Tibial artery (tissue), 4 donors: ENCODE data around the gene RLN3.

Experiments used
- DNase-seq, 2 donors: peaks; one replicate each; pipeline ENCODE4 v3.0.0-alpha.2; 2019
- H3K27ac ChIP-seq, 2 donors: fragments of 200-600 bp; sonication (generic) in 1 of 2; 1 replicate in 1 of 2; 2 replicates in 1 of 2; pipeline ENCODE4 v1.5.1; 2018 to 2019; ENCODE audit warnings: mild to moderate bottlenecking in 1 of 2
- H3K27me3 ChIP-seq, 2 donors: fragments of 200-600 bp; sonication (generic) in 1 of 2; one replicate each; pipeline versions ENCODE4 v1.5.1 to v1.6.0; 2016 to 2019
- H3K36me3 ChIP-seq, 3 donors: fragments of 200-600 bp; sonication (generic) in 2 of 3; one replicate each; pipeline ENCODE4 v1.5.1; 2016 to 2019; ENCODE audit warnings: mild to moderate bottlenecking in 2 of 3
- H3K4me1 ChIP-seq, 4 donors: fragments of 200-600 bp; sonication (generic) in 2 of 4; 1 replicate in 3 of 4; 2 replicates in 1 of 4; pipeline ENCODE4 v1.5.1; 2016 to 2019
- H3K4me3 ChIP-seq, 2 donors: fragments of 200-600 bp; sonication (generic) in 1 of 2; 1 replicate in 1 of 2; 2 replicates in 1 of 2; pipeline ENCODE4 v1.5.1; 2018 to 2019; ENCODE audit warnings: mild to moderate bottlenecking in 2 of 2
- H3K9me3 ChIP-seq, 3 donors: fragments of 200-600 bp; sonication (generic) in 1 of 3; one replicate each; pipeline ENCODE4 v1.5.1; 2016 to 2019
- CTCF ChIP-seq, 2 experiments: fragments of 200-600 bp in 1 of 2; fragments of 450-650 bp in 1 of 2; IDR thresholded peaks; one replicate each; pipeline ENCODE4 v1.5.1; 2017 to 2019; ENCODE audit warnings: antibody characterized with exemption in 2 of 2, mild to moderate bottlenecking in 1 of 2, moderate library complexity in 1 of 2
- intact Hi-C: fragments of 100-400 bp; cut with DNase I; formaldehyde crosslinking; loops from one replicate; pipeline ENCODE4 v1.15.0; 2023; ENCODE audit warnings: low total_unique reads

Gene RLN3

GRCh38 chr19:13995878-13996765, 31.8 kb upstream of the RLN3 start:
- H3K36me3 ChIP-seq: peaks cover 0 to 26% (median 24%) of the 10 kb centered on the region in 3 donors
- H3K27ac ChIP-seq: no peak overlapping the region
- H3K27me3 ChIP-seq: no peaks in the 10 kb centered on the region
- peaks cover 0 to 7% (median 0%) of the 10 kb centered on the region in 3 donors for H3K9me3 ChIP-seq
- H3K4me3 ChIP-seq: no peak overlapping the region
- no peak for DNase-seq
- no peak for TF ChIP-seq CTCF (IDR thresholded peaks at IDR 0.05)
- intact Hi-C loops: no loop called here
- H3K4me1 ChIP-seq: no peaks in the 10 kb centered on the region

DNA sequence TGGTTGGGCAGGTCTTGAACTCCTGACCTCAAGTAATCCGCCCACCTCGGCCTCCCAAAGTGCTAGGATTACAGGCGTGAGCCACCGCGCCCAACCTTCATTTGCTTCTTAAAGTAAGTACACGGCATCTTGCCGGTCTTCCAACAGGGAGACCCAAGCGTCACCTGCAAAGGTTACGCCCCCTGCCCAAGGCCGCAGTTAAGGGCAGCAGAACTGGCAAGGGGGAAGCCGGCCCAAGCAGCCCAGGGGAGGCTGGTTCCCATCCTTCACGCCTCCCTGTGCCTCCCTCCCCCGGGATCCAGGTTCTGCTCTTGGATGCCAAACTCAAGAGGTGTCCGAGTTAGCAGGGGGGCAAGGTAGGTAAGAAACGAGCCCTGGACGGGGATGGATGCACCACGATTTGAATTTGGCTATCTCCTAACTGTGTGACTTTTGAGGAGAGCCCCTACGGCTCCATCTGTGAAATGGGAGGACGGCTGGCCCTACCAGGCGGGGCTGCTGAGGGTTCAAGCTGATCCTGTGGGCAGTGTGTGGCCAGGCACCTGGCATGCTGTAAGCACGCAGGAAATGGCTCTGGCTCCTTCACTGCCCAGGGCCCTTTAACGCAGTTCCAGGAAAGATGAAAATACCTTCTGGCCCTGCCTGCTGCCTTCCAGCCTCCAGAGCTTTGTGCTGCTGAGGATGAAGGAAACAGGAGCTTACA, 30.9 kb upstream of the RLN3 start:
- Histone ChIP-seq H3K27me3 (no peaks in the 10 kb centered on the region), H3K27ac (no peak overlapping the region), H3K4me3 (no peak overlapping the region), H3K9me3 (peaks cover 0 to 7% (median 0%) of the 10 kb centered on the region in 3 donors), H3K4me1 (peaks cover 0 to 3% (median 1%) of the 10 kb centered on the region in 4 donors), H3K36me3 (peaks cover 0 to 23% (median 15%) of the 10 kb centered on the region in 3 donors)
- TF ChIP-seq CTCF (IDR thresholded peaks at IDR 0.05): no peak
- intact Hi-C loops: no loop called here
- DNase-seq: no peak

DNA sequence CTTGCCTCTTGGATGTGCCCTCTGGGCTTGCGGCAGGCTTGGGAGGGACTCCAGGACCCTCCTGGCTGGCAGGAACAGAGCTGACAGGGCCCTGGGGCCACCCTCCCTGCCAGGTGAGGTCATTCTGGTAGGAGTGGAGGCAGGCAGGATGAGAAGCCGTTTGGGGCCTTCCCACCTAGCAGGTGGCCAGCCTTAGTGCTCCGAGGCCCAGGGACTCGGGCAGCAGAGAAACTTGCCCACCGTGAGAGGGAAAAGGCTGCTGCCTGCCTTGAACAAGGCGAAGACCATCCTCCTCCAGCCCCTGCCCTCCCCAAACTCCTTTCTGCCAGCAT, 30.4 kb upstream of the RLN3 start:
- Histone ChIP-seq H3K9me3 (peaks cover 0 to 7% (median 0%) of the 10 kb centered on the region in 3 donors), H3K36me3 (peaks cover 0 to 18% (median 11%) of the 10 kb centered on the region in 3 donors), H3K4me1 (peaks cover 0 to 8% (median 5%) of the 10 kb centered on the region in 4 donors), H3K27ac (no peak overlapping the region), H3K27me3 (no peaks in the 10 kb centered on the region), H3K4me3 (no peak overlapping the region)
- intact Hi-C loops: no loop called here
- TF ChIP-seq CTCF (IDR thresholded peaks at IDR 0.05): no peak
- no peak for DNase-seq

DNA sequence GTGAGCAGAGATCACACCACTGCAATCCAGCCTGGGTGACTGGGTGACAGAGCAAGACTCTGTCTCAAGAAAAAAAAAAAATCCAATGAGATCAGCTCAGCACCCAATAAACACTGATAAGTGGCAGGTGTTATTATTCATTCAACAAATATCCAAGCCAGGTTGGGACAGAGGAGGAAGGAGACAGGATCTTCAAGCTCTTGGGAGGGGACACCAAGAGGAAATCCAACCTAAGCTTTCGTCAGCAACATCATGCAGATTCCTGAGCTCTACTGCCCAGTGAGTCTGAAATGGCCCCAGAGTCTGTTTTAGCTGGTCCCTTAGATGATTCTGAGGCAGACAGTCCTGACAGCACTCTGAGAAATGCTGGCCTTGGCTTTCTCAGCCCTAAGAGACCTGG, 29.5 kb upstream of the RLN3 start:
- Histone ChIP-seq H3K4me3 (no peak overlapping the region), H3K36me3 (peaks cover 0 to 9% (median 3%) of the 10 kb centered on the region in 3 donors), H3K27ac (no peak overlapping the region), H3K4me1 (peaks cover 0 to 16% (median 13%) of the 10 kb centered on the region in 4 donors), H3K9me3 (peaks cover 0 to 7% (median 0%) of the 10 kb centered on the region in 3 donors), H3K27me3 (no peaks in the 10 kb centered on the region)
- intact Hi-C loops: no loop called here
- no peak for TF ChIP-seq CTCF (IDR thresholded peaks at IDR 0.05)
- DNase-seq: no peak

GRCh38 chr19:13999085-13999484, 28.9 kb upstream of the RLN3 start:
- Histone ChIP-seq H3K4me3 (no peak overlapping the region), H3K36me3 (peaks cover 0 to 9% (median 0%) of the 10 kb centered on the region in 3 donors), H3K4me1 (peaks cover 0 to 23% (median 19%) of the 10 kb centered on the region in 4 donors), H3K27ac (no peak overlapping the region), H3K9me3 (peaks cover 0 to 7% (median 0%) of the 10 kb centered on the region in 3 donors), H3K27me3 (no peaks in the 10 kb centered on the region)
- intact Hi-C loops: no loop called here
- no peak for DNase-seq
- TF ChIP-seq CTCF (IDR thresholded peaks at IDR 0.05): no peak
